Natural killer cell (primary cell): ENCODE data around the gene CES1. TPM values are rescaled to one million over a fixed set of nuclear protein-coding genes. Genes with fewer than 3 reads are reported as not detected.

Experiments used
- ATAC-seq, 3 donors: fragments of 150-1000 bp in 2 of 3; fragments of 200-7000 bp in 1 of 3; cut with Tn5 transposase; 1 replicate in 1 of 3; 2 replicates in 2 of 3; pipeline ENCODE4 v1.10.0; 2021; ENCODE audit warnings: mild to moderate bottlenecking in 2 of 3, moderate library complexity in 2 of 3
- DNase-seq, 2 donors: peaks; one replicate each; pipeline versions ENCODE4 v3.0.0 to v3.0.0-alpha.2; 2013 to 2021; ENCODE audit warnings: mixed read lengths in 1 of 2
- H3K27ac ChIP-seq: one replicate; pipeline ENCODE4 v1.5.1; 2013; ENCODE audit warnings: mild to moderate bottlenecking, low read length
- H3K27me3 ChIP-seq: one replicate; pipeline ENCODE4 v1.6.1; 2013; ENCODE audit warnings: low read length; ENCODE audit not compliant: control insufficient read depth, insufficient read depth
- H3K36me3 ChIP-seq: one replicate; pipeline ENCODE4 v1.6.1; 2013; ENCODE audit warnings: low read length; ENCODE audit not compliant: control insufficient read depth, insufficient read depth
- H3K4me1 ChIP-seq: one replicate; pipeline ENCODE4 v1.6.1; 2013; ENCODE audit warnings: low read length; ENCODE audit not compliant: control insufficient read depth, insufficient read depth
- H3K4me3 ChIP-seq: one replicate; pipeline ENCODE4 v1.5.1; 2013; ENCODE audit warnings: low read length
- H3K9me3 ChIP-seq: one replicate; pipeline ENCODE4 v1.6.1; 2013; ENCODE audit warnings: low read length; ENCODE audit not compliant: control insufficient read depth, insufficient read depth
- H3K27ac Mint-ChIP-seq, 2 donors: one replicate each; pipeline ENCODE4 v1.8.0; 2022; ENCODE audit warnings: mild to moderate bottlenecking in 2 of 2, mixed read lengths in 2 of 2, moderate library complexity in 1 of 2
- H3K27me3 Mint-ChIP-seq, 2 donors: one replicate each; pipeline ENCODE4 v1.8.0; 2022; ENCODE audit warnings: low read depth in 2 of 2, mixed read lengths in 2 of 2
- H3K36me3 Mint-ChIP-seq: one replicate; pipeline ENCODE4 v1.8.0; 2022; ENCODE audit warnings: mixed read lengths
- H3K4me1 Mint-ChIP-seq, 2 donors: one replicate each; pipeline ENCODE4 v1.8.0; 2022; ENCODE audit warnings: mixed read lengths in 2 of 2
- H3K4me3 Mint-ChIP-seq: one replicate; pipeline ENCODE4 v1.8.0; 2022; ENCODE audit warnings: mild to moderate bottlenecking, moderate library complexity, mixed read lengths
- H3K9me3 Mint-ChIP-seq, 2 donors: one replicate each; pipeline ENCODE4 v1.8.0; 2022; ENCODE audit warnings: mixed read lengths in 2 of 2
- CTCF ChIP-seq: fragments of 200-600 bp; IDR thresholded peaks from one replicate; pipeline ENCODE4 v1.8.0; 2022; ENCODE audit warnings: antibody characterized with exemption
- WGBS: methylation state at CpG from one replicate; pipeline ENCODE4 v1.1.7; 2013; ENCODE audit warnings: missing lambda C conversion rate; ENCODE audit not compliant: insufficient coverage; 5-methylcytosine and 5-hydroxymethylcytosine counted together
- intact Hi-C: fragments of 100-400 bp; cut with micrococcal nuclease; formaldehyde crosslinking; loops from one replicate; pipeline ENCODE4 v1.14.2; 2022
- total RNA-seq, 4 donors: library from RNA; stranded (reverse); fragments of 120-200 nt in 1 of 4; gene quantifications; one replicate each; pipeline versions ENCODE4 v1.2.3 to v1.2.4, GENCODE V29; 2013 to 2022

Gene CES1
- total RNA-seq, 3 donors from 2014 or later (not counting 1 experiment from before 2014, with no cell fraction given), result 1.4 to 3.4 (median 1.7) TPM

GRCh38 chr16:55828680-55829079 lies 4.2 kb downstream of the CES1 start:
- Histone ChIP-seq H3K4me1 (no peaks in the 10 kb centered on the region), H3K9me3 (no peaks in the 10 kb centered on the region), H3K36me3 (no peaks in the 10 kb centered on the region), H3K4me3 (no peak overlapping the region), H3K27ac (no peak overlapping the region), H3K27me3 (peaks cover 2% of the 10 kb centered on the region)
- DNase-seq (no peak), ATAC-seq (no peak)
- Mint-ChIP-seq H3K27me3 (peaks cover 3 to 17% of the 10 kb centered on the region in 2 donors), H3K27ac (no peak overlapping the region), H3K4me3 (no peak overlapping the region), H3K36me3 (no peaks in the 10 kb centered on the region), H3K4me1 (no peaks in the 10 kb centered on the region), H3K9me3 (no peaks in the 10 kb centered on the region)
- TF ChIP-seq CTCF, result no peak
- WGBS, result 75% methylated on average over 10 of the region's 10 CpGs
- intact Hi-C loops, result loop anchor here (1.0 kb wide), 1 partner anchor 63 kb away; no protein-coding TSS in a partner anchor

GRCh38 chr16:55825115-55825728 lies 7.7 kb downstream of the CES1 start:
- Mint-ChIP-seq H3K27ac (no peak overlapping the region), H3K4me1 (no peaks in the 10 kb centered on the region), H3K36me3 (no peaks in the 10 kb centered on the region), H3K9me3 (no peaks in the 10 kb centered on the region), H3K4me3 (no peak overlapping the region), H3K27me3 (peaks cover 6 to 28% of the 10 kb centered on the region in 2 donors)
- ATAC-seq (no peak), DNase-seq (no peak)
- no peak for TF ChIP-seq CTCF
- Histone ChIP-seq H3K4me1 (no peaks in the 10 kb centered on the region), H3K4me3 (no peak overlapping the region), H3K27me3 (peaks cover 7% of the 10 kb centered on the region), H3K36me3 (no peaks in the 10 kb centered on the region), H3K9me3 (no peaks in the 10 kb centered on the region), H3K27ac (no peak overlapping the region)
- intact Hi-C loops, result no loop called here
- 79% methylated on average over 6 of the region's 6 CpGs for WGBS

GRCh38 chr16:55824473-55825000 lies 8.4 kb downstream of the CES1 start:
- peaks cover 7% of the 10 kb centered on the region for H3K27me3 ChIP-seq
- H3K4me3 ChIP-seq, result no peak overlapping the region
- no peaks in the 10 kb centered on the region for H3K4me1 ChIP-seq
- no peak for TF ChIP-seq CTCF
- H3K9me3 Mint-ChIP-seq, result no peaks in the 10 kb centered on the region
- H3K9me3 ChIP-seq, result no peaks in the 10 kb centered on the region
- no peaks in the 10 kb centered on the region for H3K4me1 Mint-ChIP-seq
- no peaks in the 10 kb centered on the region for H3K36me3 ChIP-seq
- ATAC-seq (no peak), DNase-seq (no peak)
- no peak overlapping the region for H3K27ac ChIP-seq
- no peak overlapping the region for H3K4me3 Mint-ChIP-seq
- H3K36me3 Mint-ChIP-seq, result no peaks in the 10 kb centered on the region
- peaks cover 7 to 28% of the 10 kb centered on the region in 2 donors for H3K27me3 Mint-ChIP-seq
- no peak overlapping the region for H3K27ac Mint-ChIP-seq
- WGBS, result 85% methylated on average over 4 of the region's 4 CpGs
- intact Hi-C loops, result no loop called here
